HCT116 (cell line): ENCODE data around the gene PDZD4.

ENCODE experiments used
- CTCF ChIP-seq, 3 experiments: fragments of 200-600 bp in 1 of 3; sonication (generic) in 1 of 3; IDR thresholded peaks in 2 of 3; conservative IDR thresholded peaks in 1 of 3; 2 replicates each; pipeline ENCODE4 v1.5.1; 2012 to 2017; ENCODE audit warnings: low read depth in 2 of 3, low read length in 2 of 3, antibody characterized with exemption in 1 of 3, borderline replicate concordance in 1 of 3, control low read depth in 1 of 3, mild to moderate bottlenecking in 1 of 3, mixed read lengths in 1 of 3, mixed run types in 1 of 3, moderate library complexity in 1 of 3; ENCODE audit not compliant: insufficient read depth in 1 of 3
- FOSL1 ChIP-seq: IDR thresholded peaks from 2 replicates; pipeline ENCODE4 v1.6.1; 2012; ENCODE audit warnings: low read depth
- POLR2A ChIP-seq: IDR thresholded peaks from 2 replicates; pipeline ENCODE4 v1.7.0; 2011; ENCODE audit warnings: borderline replicate concordance; ENCODE audit not compliant: insufficient read depth, insufficient read length; ENCODE audit errors: extremely low read depth
- POLR2AphosphoS5 ChIP-seq: IDR thresholded peaks from 2 replicates; pipeline ENCODE4 v1.6.1; 2011; ENCODE audit warnings: mild to moderate bottlenecking, low read depth, low read length, moderate library complexity
- ZBTB33 ChIP-seq: IDR thresholded peaks from 2 replicates; pipeline ENCODE4 v1.6.1; 2011; ENCODE audit warnings: mild to moderate bottlenecking, low read length, moderate library complexity; ENCODE audit not compliant: insufficient replicate concordance; ENCODE audit errors: extremely low read depth
- TF ChIP-seq, protein P1 (sequence below): IDR thresholded peaks from 2 replicates; pipeline ENCODE4 v1.6.1; 2012; ENCODE audit warnings: low read depth

DNA sequence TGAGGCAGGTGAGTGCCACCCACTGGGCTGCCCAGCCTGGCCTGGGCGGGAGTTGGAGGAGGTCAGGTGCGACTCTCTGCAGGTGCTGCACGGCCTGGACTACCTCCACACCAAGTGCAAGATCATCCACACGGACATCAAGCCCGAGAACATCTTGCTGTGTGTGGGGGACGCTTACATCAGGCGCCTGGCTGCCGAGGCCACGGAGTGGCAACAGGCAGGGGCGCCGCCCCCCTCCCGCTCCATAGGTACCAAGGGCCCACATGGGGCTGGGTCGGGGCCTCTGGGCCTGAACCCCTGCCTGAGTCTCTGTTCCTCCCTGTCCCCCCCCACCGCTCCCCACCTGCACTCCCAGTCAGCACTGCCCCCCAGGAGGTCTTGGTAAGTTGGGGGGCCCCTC is 47.5 kb downstream of the PDZD4 start:
- TF ChIP-seq CTCF (IDR thresholded peaks at IDR 0.05 in 2 of 3, conservative IDR thresholded peaks at IDR 0.05 in 1 of 3; ENCODE audit: borderline replicate concordance in 1 of 3, insufficient read depth in 1 of 3, low read depth in 2 of 3, low read length in 2 of 3): no peak
- no peak for TF ChIP-seq POLR2A
- TF ChIP-seq FOSL1: no peak
- no peak for TF ChIP-seq ZBTB33
- TF ChIP-seq, protein P1, sequence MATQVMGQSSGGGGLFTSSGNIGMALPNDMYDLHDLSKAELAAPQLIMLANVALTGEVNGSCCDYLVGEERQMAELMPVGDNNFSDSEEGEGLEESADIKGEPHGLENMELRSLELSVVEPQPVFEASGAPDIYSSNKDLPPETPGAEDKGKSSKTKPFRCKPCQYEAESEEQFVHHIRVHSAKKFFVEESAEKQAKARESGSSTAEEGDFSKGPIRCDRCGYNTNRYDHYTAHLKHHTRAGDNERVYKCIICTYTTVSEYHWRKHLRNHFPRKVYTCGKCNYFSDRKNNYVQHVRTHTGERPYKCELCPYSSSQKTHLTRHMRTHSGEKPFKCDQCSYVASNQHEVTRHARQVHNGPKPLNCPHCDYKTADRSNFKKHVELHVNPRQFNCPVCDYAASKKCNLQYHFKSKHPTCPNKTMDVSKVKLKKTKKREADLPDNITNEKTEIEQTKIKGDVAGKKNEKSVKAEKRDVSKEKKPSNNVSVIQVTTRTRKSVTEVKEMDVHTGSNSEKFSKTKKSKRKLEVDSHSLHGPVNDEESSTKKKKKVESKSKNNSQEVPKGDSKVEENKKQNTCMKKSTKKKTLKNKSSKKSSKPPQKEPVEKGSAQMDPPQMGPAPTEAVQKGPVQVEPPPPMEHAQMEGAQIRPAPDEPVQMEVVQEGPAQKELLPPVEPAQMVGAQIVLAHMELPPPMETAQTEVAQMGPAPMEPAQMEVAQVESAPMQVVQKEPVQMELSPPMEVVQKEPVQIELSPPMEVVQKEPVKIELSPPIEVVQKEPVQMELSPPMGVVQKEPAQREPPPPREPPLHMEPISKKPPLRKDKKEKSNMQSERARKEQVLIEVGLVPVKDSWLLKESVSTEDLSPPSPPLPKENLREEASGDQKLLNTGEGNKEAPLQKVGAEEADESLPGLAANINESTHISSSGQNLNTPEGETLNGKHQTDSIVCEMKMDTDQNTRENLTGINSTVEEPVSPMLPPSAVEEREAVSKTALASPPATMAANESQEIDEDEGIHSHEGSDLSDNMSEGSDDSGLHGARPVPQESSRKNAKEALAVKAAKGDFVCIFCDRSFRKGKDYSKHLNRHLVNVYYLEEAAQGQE: no peak
- no peak for TF ChIP-seq POLR2AphosphoS5
